GM19324 (cell line): ENCODE data around the gene NR2F6.

Source experiments
- ATAC-seq: cut with Tn5 transposase; IDR thresholded peaks from one replicate; pipeline ENCODE4 v1.9.1; 2021; ENCODE audit warnings: mild to moderate bottlenecking, moderate library complexity; ENCODE audit not compliant: unreplicated experiment, low FRiP score

NR2F6 gene

DNA sequence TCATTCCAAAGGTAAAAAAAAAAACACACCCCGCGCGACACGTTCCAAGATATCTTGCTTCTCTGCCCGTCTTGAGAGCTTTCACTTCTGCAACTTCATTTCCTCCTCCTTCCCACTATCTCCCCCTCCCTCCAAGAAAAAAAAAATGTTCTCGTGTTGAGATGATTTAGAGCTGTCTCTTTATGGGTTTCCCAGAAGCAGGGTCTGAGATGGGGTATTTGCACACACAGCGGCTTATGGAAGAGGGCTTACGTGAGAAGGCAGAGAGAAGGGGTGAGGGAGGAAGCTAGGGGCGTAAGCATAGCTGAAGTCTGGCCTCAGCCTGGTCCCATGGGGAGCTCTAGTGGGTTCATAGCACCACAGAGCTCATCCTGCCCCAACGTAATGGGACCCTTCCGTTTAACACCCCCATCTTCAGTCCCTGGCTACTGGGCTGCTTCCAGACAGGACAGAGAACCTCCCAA, 61.8 kb downstream of the NR2F6 start:
- no peak for ATAC-seq

DNA sequence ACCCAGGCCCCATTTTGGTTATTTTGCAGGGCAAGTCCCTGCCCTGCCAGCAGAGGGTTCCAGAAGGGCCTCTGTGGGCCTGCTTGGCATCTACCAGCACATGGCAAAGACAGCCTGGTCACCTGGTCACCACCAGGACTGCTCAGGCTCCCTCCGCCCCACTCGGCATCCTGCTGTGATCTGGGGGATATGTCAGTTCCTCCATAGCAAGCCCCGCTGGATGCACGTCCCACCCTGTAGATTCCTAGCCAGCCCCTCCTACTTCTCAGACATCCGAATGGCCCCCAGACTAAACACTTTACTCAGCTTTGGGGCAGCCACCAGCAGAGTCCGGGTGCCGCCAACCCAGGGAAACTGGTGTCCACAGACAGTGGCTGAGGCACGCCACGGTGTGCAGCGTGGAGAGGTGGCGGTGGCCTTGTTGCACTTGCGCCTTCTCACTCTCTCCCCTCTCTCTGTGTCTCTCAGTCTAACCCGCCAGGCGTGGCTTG, 62.4 kb downstream of the NR2F6 start:
- no peak for ATAC-seq
